Measurements from ENCODE around the gene RALGPS1.

GRCh38 chr9:127245637-127246164 is 331.1 kb downstream of the RALGPS1 start:
- TF ChIP-seq POLR2A (IDR thresholded peaks at IDR 0.05) (no peak), CTCF (IDR thresholded peaks at IDR 0.05) (no peak)
